Fibroblast of villous mesenchyme (primary cell): ENCODE measurements around the gene SCEL. TPM values are rescaled to one million over a fixed set of nuclear protein-coding genes. Genes with fewer than 3 reads are reported as not detected.

Experiments
- DNase-seq: peaks from one replicate; pipeline ENCODE4 v3.0.0-alpha.2; 2010; ENCODE audit warnings: low read depth
- H3K4me3 ChIP-seq: 2 replicates; pipeline ENCODE4 v1.5.1; 2011; ENCODE audit warnings: low read depth, mild to moderate bottlenecking, low read length
- CTCF ChIP-seq: IDR thresholded peaks from 2 replicates; pipeline ENCODE4 v1.5.1; 2012; ENCODE audit warnings: low read depth, mild to moderate bottlenecking, low read length; ENCODE audit not compliant: insufficient read depth
- total RNA-seq: library from RNA; depleted of rRNA; stranded (reverse); fragments of >200 nt; gene quantifications from 2 replicates; pipeline ENCODE4 v1.2.3, GENCODE V29; 2012

SCEL gene
- total RNA-seq, 1 donor, result not detected

DNA sequence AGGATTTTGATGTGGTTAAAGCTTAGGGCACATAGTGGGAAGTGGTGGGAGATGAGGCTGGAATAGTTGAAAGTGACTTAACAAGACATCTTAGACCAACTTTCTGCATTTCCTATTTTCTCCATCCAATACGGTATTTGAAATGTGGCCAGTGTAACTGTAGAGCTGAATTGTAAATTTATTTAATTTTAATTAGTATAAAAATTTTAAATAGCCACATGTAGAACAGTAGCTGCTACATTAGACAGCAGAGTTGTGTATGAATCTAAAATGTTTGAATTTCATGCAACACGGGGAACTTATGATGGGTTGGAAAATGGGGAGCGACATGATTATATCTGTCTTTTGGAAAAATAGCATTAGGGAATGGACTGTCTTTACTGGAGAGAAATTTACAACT is 7.1 kb upstream of the SCEL start:
- TF ChIP-seq CTCF, result no peak
- DNase-seq, result no peak
- H3K4me3 ChIP-seq, result no peak overlapping the region

GRCh38 chr13:77528834-77529500 is 6.5 kb upstream of the SCEL start:
- no peak for TF ChIP-seq CTCF
- H3K4me3 ChIP-seq, result no peak overlapping the region
- no peak for DNase-seq

- DNase-seq, result no peak
- H3K4me3 ChIP-seq, result no peak overlapping the region
- TF ChIP-seq CTCF, result no peak
Measured at GRCh38 chr13:77529501-77529840, 6.0 kb upstream of the SCEL start.

GRCh38 chr13:77530875-77531274 is 4.6 kb upstream of the SCEL start:
- no peak for TF ChIP-seq CTCF
- H3K4me3 ChIP-seq, result no peak overlapping the region
- DNase-seq, result no peak

DNA sequence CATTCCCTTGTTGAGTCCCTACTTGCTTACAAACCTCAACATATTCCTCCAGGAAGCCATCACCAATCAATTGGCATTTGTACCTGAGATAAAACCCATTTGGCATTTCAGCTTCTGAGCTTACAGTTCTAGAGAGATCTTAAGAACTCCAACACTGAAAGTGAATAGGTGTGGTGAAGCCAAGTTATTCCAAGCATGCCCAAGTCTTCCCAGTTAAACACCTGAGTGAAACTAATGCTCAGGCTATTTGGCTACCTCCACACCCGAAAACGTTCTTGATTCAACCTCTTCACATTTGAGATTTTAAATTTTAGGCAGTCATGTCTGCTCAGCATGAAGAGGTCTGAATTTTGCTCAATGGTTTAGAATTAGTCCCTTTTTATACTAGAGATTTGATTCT is 2.5 kb upstream of the SCEL start:
- no peak for TF ChIP-seq CTCF
- no peak for DNase-seq
- no peak overlapping the region for H3K4me3 ChIP-seq

DNA sequence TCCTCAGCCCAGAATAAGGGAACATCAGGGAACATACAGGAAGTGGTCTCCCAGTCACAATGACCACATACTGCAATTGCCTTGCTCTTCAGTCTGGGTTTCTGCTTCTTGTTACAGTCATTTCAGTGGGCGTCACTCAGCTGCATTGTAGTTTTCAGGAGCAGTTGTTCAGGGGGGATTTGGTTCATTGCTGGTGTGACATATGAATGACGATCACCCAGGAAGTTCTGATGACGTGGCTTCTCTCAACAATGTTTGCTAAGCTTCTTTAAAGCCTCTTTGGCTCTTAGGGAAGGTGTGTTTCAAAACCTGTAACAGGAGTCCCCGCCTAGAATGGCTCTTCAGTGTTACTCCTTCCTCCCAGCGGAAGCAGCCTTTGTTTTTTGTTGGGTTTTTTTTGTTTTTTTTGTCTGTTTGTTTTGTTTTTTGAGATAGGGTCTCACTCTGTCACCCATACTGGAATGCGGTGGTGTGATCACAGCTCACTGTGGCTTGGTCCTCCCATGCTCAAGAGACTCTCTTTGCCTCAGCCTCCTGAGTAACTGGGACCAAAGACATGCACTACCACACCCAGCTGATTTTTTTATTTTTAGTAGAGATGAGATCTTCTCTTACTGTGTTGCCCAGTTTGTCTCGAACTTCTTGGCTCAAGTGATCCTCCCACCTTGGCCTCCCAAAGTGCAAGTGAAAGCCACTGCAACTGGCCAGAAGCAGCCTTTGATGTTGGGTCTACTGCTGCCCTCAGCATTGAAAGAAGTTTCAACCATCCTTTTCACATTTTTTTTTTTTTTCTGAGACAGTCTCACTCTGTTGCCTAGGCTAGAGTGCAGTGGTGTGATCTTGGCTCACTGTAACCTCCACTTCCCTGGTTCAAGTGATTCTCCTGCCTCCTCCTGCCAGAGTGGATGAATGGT is 1.4 kb upstream of the SCEL start:
- no peak for TF ChIP-seq CTCF
- no peak for DNase-seq
- no peak overlapping the region for H3K4me3 ChIP-seq

DNA sequence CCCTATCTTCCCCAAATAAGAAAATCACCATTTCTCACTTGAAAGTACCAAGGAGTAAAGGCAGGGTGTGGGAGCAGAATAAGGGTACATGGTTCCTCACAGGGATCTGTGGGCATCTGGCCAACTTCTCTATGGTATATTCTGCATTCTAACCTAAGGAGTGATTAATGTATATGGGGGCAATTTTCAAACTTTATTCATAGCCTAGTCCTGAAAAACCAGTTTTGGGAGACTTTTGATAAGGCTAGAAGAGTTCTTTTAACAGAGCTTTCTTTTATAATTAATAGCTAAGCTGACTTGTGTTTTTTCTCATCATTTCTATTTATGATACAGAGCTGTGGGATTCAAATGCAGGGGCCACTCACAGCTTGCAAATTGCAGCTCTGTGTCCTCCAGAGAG is 852 bp downstream of the SCEL start:
- no peak overlapping the region for H3K4me3 ChIP-seq
- TF ChIP-seq CTCF, result no peak

More for the DNA sequence above, 852 bp downstream of the SCEL start:
- DNase-seq, result no peak
